Suppressor macrophage treated with lipopolysaccharide for 4 hours (primary cell): ENCODE data around the gene YTHDF1.

Source experiments
- DNase-seq: peaks from one replicate; pipeline ENCODE4 v3.0.0-alpha.2; 2020

Gene YTHDF1

DNA sequence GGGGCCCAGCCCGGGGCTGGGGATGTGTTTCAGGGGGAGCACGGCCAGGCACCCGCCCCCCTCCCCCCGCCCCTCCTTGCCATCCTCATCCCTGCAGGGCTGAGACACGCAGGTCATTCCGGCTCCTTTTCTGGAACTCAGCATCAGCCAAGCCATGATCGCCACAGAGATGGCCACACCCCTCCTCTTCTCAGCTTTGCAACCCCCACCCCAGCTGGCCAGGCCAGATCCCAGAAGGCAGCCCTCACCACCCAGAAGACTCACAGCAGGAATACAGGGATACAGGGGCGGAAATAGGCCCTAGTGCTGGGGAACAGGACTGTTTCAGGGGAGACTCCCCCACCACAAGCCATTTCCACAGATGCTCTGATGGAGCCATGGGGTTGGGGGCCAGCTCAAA lies 33.5 kb downstream of the YTHDF1 start:
- no peak for DNase-seq

DNA sequence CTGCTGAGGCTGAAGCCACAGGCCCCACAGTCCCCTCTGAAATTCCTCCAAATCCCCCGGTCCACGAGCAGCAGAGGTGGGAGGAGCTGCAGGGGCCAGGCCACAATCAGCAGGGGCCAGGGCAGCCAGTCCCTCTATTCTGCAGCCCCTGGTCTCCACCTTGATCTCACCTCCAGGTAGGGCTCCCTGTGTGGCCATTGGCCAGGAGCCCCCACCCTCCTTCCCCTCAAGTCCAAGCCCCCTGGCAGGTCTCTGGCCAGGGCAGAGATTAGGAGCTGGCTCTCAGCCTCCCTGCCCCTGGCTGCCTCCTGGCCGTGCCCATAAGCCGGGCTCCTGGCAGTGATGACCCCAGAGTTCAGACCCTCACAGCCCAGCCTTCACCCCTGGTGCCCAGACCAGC lies 34.7 kb downstream of the YTHDF1 start:
- no peak for DNase-seq

DNA sequence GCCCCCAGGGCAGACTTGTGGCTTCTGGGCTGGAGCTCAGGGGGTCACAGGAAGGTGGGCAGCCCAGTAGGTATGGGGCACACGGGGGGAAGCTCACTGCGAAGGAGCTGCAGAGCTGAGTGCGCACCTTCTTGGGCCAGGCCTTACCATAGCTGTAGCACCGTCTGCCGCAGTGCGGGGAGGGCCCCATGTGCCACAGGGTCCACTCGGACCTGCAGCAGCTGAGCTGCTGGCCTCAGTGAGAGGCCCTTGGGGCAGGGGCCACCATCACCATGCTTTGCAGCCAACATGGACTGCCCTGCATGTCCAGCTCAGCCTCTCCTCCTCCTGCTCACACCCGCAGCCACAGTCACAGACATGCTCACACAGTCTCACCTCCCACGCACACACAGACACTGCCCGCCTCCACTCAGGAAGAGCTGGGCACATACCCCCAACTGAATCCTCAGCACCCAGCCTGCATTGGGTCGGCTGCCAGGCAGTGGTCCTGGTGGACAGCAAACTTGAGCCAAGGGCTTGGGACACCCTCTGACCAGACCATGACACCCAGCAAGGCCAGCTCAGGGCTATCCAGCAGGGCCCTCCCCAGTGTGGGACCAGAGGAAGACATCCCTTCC lies 35.3 kb downstream of the YTHDF1 start:
- DNase-seq: no peak

DNA sequence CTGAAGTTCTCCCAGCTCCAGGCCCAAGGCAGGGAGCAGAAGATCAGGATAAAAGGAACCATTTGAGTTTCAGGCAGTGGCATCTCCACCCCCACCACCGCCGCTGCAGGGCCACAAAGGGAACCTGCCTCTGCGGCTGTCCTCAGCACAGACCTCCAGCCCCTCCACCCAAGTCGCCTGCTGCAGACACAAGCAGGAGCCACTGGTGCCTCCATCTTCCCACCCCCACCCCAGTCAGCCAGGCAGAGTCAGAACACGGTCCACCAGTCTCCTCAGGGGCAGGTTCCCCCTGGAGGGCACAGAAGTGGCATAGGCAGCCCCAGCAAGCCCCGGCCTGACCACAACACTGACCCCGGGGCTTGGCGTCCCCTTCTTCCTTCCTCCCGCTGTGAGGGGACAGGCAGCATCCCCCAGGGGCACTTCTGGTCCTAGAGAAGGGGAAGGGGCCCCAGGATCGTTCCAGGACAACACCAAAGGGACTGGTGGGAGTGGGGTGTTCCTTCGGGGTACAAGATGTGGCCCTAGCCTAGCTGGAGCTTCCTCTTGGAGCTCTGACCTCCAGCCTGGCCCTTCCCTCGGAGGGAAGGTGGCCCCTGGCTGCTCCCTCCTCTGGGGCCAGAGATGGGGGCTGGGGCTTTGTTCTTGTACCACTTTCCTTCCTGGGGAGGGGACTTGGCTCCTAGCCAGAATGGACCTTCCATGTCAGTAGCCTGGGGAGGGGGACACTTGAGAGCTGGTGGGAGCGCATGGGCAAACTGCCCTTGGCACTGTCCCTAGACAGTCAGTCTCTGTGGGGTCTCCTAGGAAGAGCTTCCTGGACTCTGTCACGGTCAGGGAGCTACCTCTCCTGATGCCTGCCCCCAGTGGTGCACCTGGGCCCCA lies 36.0 kb downstream of the YTHDF1 start:
- DNase-seq: no peak

DNA sequence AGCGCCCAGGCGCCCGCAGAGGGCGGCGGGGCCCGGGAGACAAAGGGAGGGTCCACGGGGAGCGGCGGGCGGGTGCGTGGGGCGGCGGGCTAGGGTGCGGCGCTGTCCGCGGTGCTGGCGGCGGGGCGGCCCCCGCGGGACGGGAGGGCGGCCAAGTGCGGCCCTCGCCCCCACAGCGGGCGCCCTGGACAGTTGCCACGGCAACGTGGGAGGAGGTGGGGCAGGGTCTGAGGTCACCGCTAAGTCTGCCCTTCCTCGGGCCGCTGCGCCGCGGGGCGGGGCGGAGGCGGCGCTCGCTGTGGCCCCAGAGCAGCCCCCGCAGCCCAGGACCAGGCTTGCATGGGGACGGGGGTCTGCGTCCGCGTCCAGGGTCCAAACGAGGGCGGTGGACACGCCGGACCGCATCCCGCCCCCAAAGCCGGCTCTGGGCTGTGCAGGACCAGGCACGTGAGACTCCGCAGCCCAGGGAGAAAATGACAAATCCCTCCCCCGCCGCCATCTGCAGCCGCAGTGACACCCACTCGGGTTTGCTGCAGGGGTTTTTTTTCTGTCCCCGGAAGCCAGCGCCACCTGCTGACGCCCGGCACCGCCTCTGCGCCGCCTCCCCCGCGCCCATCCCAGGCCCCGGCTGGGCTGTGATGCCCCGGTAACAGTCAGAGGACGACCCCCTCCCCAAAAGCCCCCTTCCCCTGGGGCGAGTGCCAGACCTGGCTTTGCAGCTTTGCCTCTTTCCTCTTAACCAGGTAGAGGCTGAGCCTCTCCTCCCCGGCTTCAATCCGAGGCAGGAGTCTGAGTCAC lies 36.8 kb downstream of the YTHDF1 start:
- DNase-seq: peak; percentile 52

DNA sequence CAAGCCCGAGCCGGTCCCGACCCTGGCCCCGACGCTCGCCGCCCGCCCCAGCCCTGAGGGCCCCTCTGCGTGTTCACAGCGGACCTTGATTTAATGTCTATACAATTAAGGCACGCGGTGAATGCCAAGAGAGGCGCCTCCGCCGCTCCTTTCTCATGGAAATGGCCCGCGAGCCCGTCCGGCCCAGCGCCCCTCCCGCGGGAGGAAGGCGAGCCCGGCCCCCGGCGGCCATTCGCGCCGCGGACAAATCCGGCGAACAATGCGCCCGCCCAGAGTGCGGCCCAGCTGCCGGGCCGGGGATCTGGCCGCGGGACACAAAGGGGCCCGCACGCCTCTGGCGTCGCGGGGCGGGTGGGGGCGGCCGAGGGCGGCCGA lies 37.5 kb downstream of the YTHDF1 start:
- no peak for DNase-seq

DNA sequence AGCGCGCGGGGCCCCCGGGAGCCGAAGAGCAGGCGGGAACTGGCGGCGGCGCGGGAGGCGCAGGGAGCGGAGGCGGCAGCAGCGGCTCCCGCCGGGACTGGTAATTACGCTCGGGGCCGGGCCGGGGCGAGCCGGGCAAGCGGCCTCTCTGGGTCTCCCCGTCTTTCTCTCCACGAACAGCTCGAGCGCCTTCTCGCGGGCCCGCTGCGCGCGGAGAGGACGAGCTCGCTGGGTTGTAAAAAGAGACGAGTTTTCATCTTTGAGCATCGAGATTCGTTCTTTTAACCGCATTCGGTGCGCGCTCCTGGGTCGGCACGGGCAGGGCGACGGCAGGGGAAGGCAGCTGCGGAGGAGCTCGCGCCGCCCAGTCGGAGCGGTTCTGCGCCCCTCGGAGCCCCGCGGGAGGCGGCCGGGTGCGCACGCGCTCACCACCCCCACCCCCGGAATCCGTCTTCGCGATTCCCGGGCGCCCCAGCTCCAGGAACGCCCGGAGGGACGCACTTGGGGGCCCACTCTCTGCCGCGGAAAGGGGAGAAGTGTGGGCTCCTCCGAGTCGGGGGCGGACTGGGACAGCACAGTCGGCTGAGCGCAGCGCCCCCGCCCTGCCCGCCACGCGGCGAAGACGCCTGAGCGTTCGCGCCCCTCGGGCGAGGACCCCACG lies 38.0 kb downstream of the YTHDF1 start:
- DNase-seq: no peak

DNA sequence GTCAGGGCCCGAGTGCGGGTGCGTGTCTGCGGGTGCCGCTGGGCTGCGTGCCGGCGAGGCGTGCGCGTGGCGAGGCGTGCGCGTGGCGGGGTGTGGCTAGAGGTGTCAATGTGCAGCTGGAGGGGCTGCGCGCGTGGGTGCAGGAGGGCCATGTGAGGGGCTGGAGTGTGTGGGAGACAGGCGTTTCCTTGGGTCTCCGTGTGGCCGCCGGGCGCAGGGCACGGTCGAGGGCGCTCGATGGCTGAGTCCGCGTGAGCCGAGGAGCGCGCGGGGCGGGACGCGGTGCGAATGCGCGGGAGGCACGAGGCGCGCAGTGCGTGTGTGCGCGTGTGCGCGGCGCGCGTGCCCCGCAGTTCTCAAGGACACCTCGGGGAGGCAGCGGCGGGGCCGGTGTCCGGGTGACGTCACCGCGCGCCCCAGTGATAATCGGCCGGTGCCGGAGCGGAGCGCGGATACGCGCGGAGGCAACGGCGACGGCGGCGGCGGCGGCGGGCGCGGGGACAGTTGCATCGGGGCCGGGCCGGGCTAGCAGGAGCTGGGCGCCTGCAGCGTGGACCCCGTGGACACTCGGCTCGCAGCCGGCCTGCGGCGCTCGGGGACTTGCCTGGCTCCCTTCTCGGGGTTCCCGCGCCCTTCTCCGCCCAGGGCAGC lies 38.7 kb downstream of the YTHDF1 start:
- DNase-seq: no peak

DNA sequence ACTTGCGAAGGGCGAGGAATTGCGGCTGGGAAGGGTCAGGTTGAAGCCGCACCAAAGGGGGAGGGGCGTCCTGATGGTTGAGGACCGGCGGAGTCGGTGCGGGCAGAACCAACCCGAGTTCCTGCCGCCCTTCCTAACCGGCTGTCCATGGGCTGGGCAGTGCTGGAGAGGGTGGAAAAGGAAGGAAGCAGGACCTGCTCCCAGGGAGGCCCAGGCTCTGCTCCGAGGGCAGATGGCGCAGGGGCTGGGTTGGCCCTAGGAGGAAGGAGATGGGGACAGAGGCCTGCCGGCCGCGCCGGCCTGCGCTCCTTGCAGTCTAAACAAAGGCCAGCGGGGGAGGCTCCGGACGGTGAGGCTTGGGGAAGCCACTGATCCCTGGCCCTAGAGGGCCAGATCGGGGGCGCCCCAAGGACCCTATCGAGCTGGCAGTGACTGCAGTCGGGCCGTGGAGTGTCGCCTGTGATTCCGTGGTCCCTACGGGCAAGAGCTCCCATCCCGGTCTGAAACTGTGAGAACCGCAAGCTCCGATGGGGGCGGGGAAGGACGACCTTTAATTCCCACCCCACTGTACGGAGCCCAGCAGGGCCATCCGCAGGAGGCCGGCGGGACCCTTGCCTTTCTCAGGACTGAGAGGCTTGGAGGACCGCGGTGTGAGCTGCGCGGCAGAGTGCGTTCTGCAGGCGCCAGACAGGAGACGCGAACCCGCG lies 39.4 kb downstream of the YTHDF1 start:
- no peak for DNase-seq

DNA sequence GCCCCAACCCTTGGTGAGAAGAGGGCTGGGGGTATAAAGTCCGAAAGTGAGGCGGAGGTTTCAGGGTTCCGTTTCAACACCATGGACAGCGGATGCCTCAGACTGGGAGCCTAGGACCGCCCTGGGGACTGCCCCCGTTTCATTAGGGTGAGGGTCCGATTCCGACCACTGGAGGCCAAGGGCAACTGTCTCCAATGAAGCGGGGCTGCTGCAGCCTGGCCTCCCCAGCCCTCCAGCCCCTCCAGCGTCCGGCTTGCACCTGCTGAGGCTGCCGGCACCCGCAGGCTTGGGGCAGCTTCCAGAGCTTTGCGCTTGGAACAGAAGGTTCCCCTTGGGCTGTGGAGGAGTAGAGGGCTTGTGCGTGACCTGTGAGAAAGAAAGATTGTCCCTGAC lies 39.9 kb downstream of the YTHDF1 start:
- no peak for DNase-seq

DNA sequence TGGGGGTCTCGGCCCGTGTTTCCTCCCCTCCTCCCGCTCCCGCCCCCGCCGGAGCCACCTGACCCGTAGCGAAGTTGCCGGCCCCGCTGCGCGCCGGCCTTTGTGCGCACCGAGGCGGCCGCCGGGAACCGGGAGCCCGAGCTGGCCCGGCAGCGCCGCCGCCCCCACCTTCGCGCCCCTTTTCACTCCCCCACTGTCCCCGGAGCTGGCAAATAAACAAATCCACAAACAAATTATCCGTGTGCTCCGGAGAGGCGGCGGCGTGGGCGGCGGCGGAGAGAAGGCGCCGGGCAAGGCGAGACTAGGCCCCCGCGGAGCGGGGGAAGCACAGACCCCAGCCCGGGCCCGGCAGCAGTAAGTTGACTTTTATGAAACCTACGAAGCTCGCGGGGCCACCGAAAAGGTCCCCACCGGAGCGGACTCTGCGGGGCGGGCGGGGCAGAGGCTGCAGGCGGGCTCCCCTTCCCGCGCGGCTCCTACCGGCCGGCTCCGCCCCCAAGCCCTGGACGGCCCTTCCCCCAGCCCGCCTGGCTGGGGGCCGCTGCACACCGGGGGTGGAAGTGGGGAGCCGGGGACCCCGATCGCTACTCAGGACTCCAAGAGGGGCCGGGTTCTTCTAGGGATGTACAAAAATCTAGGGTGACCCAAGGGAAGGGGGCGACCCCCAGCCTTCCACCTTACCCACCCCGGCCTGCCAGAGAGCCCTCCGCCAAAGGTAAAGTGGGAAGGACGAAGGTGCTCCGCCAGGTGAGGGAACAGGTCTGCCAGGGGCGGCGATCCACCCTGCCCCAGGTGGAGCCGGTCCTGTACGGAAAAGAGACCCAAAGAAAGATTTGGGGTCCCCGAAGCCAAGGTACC lies 40.7 kb downstream of the YTHDF1 start:
- no peak for DNase-seq

DNA sequence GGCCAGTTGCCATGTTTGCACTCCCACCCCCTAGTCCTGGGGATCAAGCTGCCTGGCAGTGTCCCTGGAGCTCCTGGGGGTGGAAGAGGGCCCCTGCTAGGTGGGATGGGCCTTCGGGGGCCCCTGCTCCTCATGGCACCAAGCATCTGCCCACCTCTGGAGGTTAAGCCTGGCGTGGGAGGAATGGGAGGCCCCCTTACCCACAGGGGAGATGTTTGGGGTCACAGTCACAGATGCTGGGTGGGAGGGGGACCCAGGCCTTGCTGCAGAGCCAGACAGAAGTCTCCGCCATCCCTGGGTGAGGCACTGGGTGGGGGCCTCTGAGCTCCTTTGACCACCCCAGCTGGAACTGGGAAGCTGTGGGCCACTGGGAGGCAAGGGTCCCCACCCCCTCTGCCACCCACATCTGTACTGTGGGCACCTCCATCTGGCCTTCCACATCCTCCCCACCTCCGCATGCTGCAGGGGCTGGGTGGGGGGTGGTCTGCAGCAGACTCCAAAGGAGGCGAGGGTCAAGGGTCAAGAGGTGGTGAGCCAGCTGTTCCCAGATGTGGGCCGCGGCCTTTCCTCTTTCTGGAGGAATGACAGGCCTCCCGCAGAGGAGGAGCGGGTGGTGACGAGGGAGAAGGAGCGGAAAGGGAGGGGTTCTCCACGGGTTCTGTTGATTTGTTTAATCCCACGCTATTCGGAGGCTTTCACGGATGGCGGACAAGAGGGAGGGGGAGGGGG lies 41.5 kb downstream of the YTHDF1 start:
- DNase-seq: no peak

DNA sequence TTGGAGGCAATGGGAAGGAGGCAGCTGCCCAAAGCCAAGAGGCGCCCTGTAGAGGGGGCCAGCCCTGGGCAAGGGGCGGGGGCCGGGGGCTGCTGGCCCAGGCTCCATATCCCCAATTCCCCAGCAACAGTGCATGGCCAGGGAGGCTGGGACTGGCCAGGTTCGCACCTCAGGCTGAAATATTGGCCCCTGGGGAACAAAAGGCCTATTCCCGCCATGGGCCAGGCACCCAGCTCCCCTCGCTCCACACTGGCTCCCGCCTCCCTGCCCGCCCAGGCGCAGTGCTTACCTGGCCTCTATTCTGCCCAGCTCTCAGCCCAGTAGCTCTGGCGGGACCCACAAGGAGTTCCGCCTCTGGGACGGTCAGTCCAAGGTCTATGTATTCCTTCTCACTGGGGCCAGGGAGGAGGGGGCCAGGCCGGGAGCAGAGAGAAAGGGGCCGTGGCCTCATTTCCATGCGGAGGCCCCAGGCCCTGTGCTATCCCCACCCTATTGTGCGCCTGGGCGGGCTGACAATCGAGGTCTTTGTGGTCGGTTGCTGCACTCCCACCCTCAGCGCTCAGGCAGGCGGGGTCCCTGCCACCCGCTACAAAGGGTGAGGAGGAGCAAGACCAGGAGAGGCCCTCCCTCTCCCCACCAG lies 42.3 kb downstream of the YTHDF1 start:
- DNase-seq: no peak

DNA sequence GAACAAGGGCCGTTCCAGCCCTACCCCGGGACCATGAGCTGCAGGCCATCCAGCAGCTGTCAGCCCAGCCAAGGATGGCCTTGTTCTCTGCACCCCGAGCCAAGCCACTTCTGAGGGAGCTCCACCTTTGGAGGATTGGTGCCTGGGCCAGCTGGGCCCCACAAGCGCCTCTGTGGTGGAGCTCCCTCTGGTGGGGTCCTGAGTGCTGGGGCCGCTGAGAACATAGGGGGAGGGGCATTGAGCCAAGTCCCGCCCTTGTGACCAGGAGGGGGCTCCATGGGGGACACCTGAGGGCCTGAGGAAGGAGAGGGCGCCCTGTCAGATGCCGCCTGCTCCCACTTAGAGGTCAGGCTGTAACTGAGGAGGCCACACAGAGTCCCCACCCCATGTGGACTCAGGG lies 43.2 kb downstream of the YTHDF1 start:
- no peak for DNase-seq

DNA sequence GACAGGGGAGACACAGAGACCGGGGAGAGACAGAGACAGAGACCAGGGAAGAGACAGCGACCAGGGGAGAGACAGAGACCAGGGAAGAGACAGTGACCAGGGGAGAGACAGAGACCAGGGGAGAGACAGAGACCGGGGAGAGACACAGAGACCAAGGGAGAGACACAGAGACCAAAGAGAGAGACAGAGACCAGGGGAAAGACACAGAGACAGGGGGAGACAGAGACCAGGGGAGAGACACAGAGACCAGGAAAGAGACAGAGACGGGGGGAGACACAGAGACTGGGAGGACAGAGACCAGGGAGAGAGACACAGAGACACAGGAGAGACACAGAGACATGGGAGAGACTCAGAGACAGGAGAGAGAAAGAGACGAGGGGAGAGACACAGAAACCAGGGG lies 43.9 kb downstream of the YTHDF1 start:
- no peak for DNase-seq

DNA sequence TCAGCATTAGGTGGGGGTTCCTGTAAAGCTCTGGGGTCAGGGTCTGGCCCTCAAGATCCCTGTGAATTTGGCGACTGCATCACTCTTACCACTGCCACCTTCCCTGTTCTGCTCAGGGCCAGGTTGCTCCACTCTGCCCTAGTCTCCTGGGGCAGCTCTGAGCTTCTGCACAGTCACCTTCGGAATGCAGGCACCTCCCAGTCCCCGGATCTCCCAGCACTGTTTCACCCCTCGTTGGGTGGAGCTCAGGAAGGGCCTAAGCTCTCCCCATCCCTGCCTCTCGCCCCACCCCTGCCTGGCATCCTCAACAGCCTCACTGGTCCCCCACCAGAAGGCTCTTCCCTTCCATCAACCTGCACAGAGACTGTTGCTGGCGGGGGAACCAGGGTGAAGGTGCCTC lies 46.2 kb downstream of the YTHDF1 start:
- DNase-seq: no peak

DNA sequence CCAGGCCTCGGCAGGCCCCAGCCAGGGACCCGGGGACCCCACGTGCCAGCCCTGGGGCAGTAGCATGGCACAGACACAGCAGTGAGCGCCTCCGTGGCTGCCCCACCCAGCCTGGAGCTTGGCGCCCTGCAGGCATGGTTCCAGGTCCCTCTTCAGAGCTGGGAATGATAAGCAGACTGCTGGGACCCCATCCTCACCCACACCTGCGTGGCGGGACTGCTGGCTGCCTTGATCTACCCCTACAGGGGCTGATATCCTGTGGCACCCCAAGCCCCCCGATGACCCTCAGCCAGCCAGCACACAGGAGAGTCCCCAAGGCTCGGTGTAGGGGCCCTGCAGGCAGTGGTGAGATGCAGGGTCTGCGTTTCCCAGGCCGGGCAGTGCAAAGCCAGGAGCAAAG lies 47.1 kb downstream of the YTHDF1 start:
- no peak for DNase-seq

DNA sequence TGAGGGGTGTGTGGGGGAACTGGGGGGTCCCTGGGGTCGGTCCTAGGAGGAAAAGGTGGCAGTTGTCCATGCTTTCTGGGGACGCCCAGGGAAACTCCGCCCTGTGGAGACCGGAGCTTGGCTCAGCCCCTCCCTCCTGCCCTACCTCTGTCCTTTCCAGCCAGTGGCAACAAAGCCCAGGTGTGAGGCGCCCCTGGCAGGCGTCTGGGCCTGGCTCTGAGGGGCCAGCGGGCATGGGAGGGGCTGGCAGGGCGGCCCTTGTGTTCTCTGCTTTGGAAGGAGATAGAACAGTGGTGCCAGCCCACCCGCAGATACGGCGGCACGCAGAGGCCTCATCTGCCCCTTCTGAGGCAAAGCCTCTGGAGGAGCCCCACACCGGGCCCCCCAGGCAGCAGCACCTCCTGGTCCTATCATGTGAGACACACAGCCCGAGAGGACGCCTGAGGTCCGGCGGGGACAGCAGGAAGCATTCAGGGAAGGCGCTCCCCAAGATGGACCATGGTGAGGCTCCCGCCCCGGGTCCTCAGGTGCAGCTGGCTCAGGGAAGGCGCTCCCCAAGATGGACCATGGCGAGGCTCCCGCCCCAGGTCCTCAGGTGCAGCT lies 47.9 kb downstream of the YTHDF1 start:
- no peak for DNase-seq
